ENCODE results near the gene ARHGAP32.

- TF ChIP-seq, protein P1, sequence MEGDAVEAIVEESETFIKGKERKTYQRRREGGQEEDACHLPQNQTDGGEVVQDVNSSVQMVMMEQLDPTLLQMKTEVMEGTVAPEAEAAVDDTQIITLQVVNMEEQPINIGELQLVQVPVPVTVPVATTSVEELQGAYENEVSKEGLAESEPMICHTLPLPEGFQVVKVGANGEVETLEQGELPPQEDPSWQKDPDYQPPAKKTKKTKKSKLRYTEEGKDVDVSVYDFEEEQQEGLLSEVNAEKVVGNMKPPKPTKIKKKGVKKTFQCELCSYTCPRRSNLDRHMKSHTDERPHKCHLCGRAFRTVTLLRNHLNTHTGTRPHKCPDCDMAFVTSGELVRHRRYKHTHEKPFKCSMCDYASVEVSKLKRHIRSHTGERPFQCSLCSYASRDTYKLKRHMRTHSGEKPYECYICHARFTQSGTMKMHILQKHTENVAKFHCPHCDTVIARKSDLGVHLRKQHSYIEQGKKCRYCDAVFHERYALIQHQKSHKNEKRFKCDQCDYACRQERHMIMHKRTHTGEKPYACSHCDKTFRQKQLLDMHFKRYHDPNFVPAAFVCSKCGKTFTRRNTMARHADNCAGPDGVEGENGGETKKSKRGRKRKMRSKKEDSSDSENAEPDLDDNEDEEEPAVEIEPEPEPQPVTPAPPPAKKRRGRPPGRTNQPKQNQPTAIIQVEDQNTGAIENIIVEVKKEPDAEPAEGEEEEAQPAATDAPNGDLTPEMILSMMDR (IDR thresholded peaks at IDR 0.05; ENCODE audit: low read depth, low read length): no peak
- no peak for TF ChIP-seq POLR2A (IDR thresholded peaks at IDR 0.05; ENCODE audit: extremely low read depth, insufficient read length)
Measured at GRCh38 chr11:128936606-128937251, 255.4 kb downstream of the ARHGAP32 start.

Measured in NB4 (cell line).